GM13977 (cell line): ENCODE measurements around the gene ZNG1F.
"Not testable (repeated sequence)": the region's sequence is repeated elsewhere in the genome, so short reads cannot be mapped to it uniquely, and the experiment has no call there.

Source experiments
- DNase-seq: peaks from one replicate; pipeline ENCODE4 v3.0.0; 2012; ENCODE audit warnings: low spot score
- in situ Hi-C: fragments of 300-500 bp; cut with MboI; formaldehyde crosslinking; loops from one replicate; pipeline ENCODE4 v1.12.0; 2022; ENCODE audit warnings: low sequenced_read_pairs, low pct_unique_long_range_greater_than_20kb, mixed read lengths, inconsistent platforms; ENCODE audit not compliant: unreplicated experiment

The ZNG1F gene

GRCh38 chr9:41126746-41127446 lies 62.2 kb downstream of the ZNG1F start:
- DNase-seq, in situ Hi-C loops: not testable (repeated sequence)

GRCh38 chr9:41125936-41126335 lies 63.2 kb downstream of the ZNG1F start:
- DNase-seq, in situ Hi-C loops: not testable (repeated sequence)

- DNase-seq, in situ Hi-C loops: not testable (repeated sequence)
These were observed 63.9 kb downstream of the ZNG1F start for GRCh38 chr9:41125109-41125658.

- in situ Hi-C loops, DNase-seq: not testable (repeated sequence)
These were observed 64.6 kb downstream of the ZNG1F start for GRCh38 chr9:41124250-41125108.

GRCh38 chr9:41123812-41124211 lies 65.3 kb downstream of the ZNG1F start:
- in situ Hi-C loops: not testable (repeated sequence)

GRCh38 chr9:41123396-41123795 lies 65.7 kb downstream of the ZNG1F start:
- DNase-seq, in situ Hi-C loops: not testable (repeated sequence)

More at GRCh38 chr9:41123812-41124211, 65.3 kb downstream of the ZNG1F start:
- DNase-seq: not testable (repeated sequence)

- DNase-seq, in situ Hi-C loops: not testable (repeated sequence)
These were observed 68.4 kb downstream of the ZNG1F start for GRCh38 chr9:41120696-41121095.

- in situ Hi-C loops, DNase-seq: not testable (repeated sequence)
These were observed 69.4 kb downstream of the ZNG1F start for GRCh38 chr9:41119719-41120118.

- in situ Hi-C loops, DNase-seq: not testable (repeated sequence)
These were observed 69.8 kb downstream of the ZNG1F start for GRCh38 chr9:41119311-41119710.

- DNase-seq, in situ Hi-C loops: not testable (repeated sequence)
These were observed 75.8 kb downstream of the ZNG1F start for GRCh38 chr9:41113348-41113747.

- in situ Hi-C loops, DNase-seq: not testable (repeated sequence)
These were observed 77.7 kb downstream of the ZNG1F start for GRCh38 chr9:41111414-41111813.

GRCh38 chr9:41110913-41111312 lies 78.2 kb downstream of the ZNG1F start:
- in situ Hi-C loops, DNase-seq: not testable (repeated sequence)

- DNase-seq, in situ Hi-C loops: not testable (repeated sequence)
These were observed 79.9 kb downstream of the ZNG1F start for GRCh38 chr9:41109253-41109652.

GRCh38 chr9:41108816-41109215 lies 80.3 kb downstream of the ZNG1F start:
- in situ Hi-C loops, DNase-seq: not testable (repeated sequence)

- in situ Hi-C loops, DNase-seq: not testable (repeated sequence)
These were observed 82.5 kb downstream of the ZNG1F start for GRCh38 chr9:41106472-41107116.

GRCh38 chr9:41105557-41106253 lies 83.4 kb downstream of the ZNG1F start:
- in situ Hi-C loops: not testable (repeated sequence)

GRCh38 chr9:41104542-41104941 lies 84.6 kb downstream of the ZNG1F start:
- in situ Hi-C loops, DNase-seq: not testable (repeated sequence)

More at GRCh38 chr9:41105557-41106253, 83.4 kb downstream of the ZNG1F start:
- DNase-seq: not testable (repeated sequence)
